ENCODE data around the gene RFX2.
A peak's percentile ranks its signal among the peaks of the same experiment; 100 is the strongest.
"Not testable (repeated sequence)": the region's sequence is repeated elsewhere in the genome, so short reads cannot be mapped to it uniquely, and the experiment has no call there.

The RFX2 gene

GRCh38 chr19:6041991-6042481 lies 68.3 kb downstream of the RFX2 start:
- DNase-seq (ENCODE audit: low read depth in 4 of 4, low spot score in 1 of 4), result no peak

GRCh38 chr19:6041071-6041470 lies 69.2 kb downstream of the RFX2 start:
- DNase-seq (ENCODE audit: low read depth in 4 of 4, low spot score in 1 of 4), result no peak

- DNase-seq (ENCODE audit: low read depth in 4 of 4, low spot score in 1 of 4), result no peak
These were observed 70.6 kb downstream of the RFX2 start for GRCh38 chr19:6039566-6040225.

- peak in 1 of 4 experiments; percentile 19 for DNase-seq (ENCODE audit: low read depth in 4 of 4, low spot score in 1 of 4)
These were observed 71.5 kb downstream of the RFX2 start for GRCh38 chr19:6038634-6039405.

- no peak for DNase-seq (ENCODE audit: low read depth in 4 of 4, low spot score in 1 of 4)
These were observed 75.3 kb downstream of the RFX2 start for GRCh38 chr19:6035026-6035425.

- DNase-seq (ENCODE audit: low read depth in 4 of 4, low spot score in 1 of 4), result no peak
These were observed 75.8 kb downstream of the RFX2 start for GRCh38 chr19:6034512-6034911.

- no peak for DNase-seq (ENCODE audit: low read depth in 4 of 4, low spot score in 1 of 4)
These were observed 76.5 kb downstream of the RFX2 start for GRCh38 chr19:6033744-6034264.

- DNase-seq (ENCODE audit: low read depth in 4 of 4, low spot score in 1 of 4), result no peak
These were observed 77.5 kb downstream of the RFX2 start for GRCh38 chr19:6032827-6033226.

GRCh38 chr19:6032381-6032780 lies 77.9 kb downstream of the RFX2 start:
- DNase-seq (ENCODE audit: low read depth in 4 of 4, low spot score in 1 of 4), result no peak

- no peak for DNase-seq (ENCODE audit: low read depth in 4 of 4, low spot score in 1 of 4)
These were observed 80.1 kb downstream of the RFX2 start for GRCh38 chr19:6030214-6030507.

- DNase-seq (ENCODE audit: low read depth in 4 of 4, low spot score in 1 of 4), result no peak
These were observed 83.7 kb downstream of the RFX2 start for GRCh38 chr19:6026390-6027227.

- not testable (repeated sequence) for DNase-seq (ENCODE audit: low read depth in 4 of 4, low spot score in 1 of 4)
These were observed 85.5 kb downstream of the RFX2 start for GRCh38 chr19:6024756-6025155.

GRCh38 chr19:6023936-6024335 lies 86.4 kb downstream of the RFX2 start:
- DNase-seq (ENCODE audit: low read depth in 4 of 4, low spot score in 1 of 4), result no peak

- no peak for DNase-seq (ENCODE audit: low read depth in 4 of 4, low spot score in 1 of 4)
These were observed 87.1 kb downstream of the RFX2 start for GRCh38 chr19:6023085-6023682.

GRCh38 chr19:6022570-6023064 lies 87.7 kb downstream of the RFX2 start:
- no peak for DNase-seq (ENCODE audit: low read depth in 4 of 4, low spot score in 1 of 4)

GRCh38 chr19:6021878-6022569 lies 88.3 kb downstream of the RFX2 start:
- peak; percentile 64 to 72 (median 68) for DNase-seq (ENCODE audit: low read depth in 4 of 4, low spot score in 1 of 4)

GRCh38 chr19:6020972-6021805 lies 89.1 kb downstream of the RFX2 start:
- DNase-seq (ENCODE audit: low read depth in 4 of 4, low spot score in 1 of 4), result no peak

- DNase-seq (ENCODE audit: low read depth in 4 of 4, low spot score in 1 of 4), result no peak
These were observed 90.0 kb downstream of the RFX2 start for GRCh38 chr19:6020166-6020882.

GRCh38 chr19:6018786-6019185 lies 91.5 kb downstream of the RFX2 start:
- no peak for DNase-seq (ENCODE audit: low read depth in 4 of 4, low spot score in 1 of 4)
